ENCODE measurements around the gene CPE.

The CPE gene

DNA sequence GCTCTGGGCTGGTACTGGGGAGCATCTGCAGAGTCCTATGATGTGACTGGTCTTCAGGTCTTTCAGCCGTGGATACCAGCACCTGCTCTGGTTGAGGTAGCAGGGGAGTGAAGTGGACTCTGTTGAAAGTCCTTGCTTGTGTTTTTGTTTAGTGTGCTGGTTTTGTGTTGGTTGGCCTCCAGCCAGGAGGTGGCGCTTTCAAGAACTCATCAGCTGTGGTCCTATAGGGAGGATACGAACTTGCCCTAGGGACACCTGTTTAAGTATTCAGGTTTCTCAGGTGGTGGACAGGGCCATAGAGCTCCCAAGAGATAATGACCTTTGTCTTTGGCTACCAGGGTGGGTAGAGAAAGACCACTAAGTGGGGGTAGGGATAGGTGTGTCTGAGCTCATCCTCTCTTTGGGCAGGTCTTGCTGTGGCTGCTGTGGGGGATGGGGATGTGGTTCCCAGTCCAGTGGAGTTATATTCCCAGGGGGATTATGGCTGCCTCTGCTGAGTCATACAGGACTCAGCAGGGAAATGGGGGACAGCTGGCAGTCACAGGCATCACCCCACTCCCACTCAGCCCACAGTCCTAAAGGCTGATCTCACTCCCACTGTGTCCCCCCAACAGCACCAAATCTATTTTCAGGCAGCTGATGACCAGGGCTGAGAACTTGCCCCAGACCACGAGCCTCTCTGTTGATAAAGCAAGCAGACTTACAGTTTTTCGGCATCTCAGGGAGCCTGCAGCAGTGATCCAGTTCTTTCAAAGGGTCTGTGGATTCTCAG lies 27.3 kb upstream of the CPE start:
- no peak for DNase-seq (ENCODE audit: low read depth)
- TF ChIP-seq, protein P1, sequence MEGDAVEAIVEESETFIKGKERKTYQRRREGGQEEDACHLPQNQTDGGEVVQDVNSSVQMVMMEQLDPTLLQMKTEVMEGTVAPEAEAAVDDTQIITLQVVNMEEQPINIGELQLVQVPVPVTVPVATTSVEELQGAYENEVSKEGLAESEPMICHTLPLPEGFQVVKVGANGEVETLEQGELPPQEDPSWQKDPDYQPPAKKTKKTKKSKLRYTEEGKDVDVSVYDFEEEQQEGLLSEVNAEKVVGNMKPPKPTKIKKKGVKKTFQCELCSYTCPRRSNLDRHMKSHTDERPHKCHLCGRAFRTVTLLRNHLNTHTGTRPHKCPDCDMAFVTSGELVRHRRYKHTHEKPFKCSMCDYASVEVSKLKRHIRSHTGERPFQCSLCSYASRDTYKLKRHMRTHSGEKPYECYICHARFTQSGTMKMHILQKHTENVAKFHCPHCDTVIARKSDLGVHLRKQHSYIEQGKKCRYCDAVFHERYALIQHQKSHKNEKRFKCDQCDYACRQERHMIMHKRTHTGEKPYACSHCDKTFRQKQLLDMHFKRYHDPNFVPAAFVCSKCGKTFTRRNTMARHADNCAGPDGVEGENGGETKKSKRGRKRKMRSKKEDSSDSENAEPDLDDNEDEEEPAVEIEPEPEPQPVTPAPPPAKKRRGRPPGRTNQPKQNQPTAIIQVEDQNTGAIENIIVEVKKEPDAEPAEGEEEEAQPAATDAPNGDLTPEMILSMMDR (IDR thresholded peaks at IDR 0.05; ENCODE audit: insufficient read depth, low read depth, low read length, missing control alignments): no peak
- H3K4me3 ChIP-seq (ENCODE audit: low read depth, low read length): no peak overlapping the region

DNA sequence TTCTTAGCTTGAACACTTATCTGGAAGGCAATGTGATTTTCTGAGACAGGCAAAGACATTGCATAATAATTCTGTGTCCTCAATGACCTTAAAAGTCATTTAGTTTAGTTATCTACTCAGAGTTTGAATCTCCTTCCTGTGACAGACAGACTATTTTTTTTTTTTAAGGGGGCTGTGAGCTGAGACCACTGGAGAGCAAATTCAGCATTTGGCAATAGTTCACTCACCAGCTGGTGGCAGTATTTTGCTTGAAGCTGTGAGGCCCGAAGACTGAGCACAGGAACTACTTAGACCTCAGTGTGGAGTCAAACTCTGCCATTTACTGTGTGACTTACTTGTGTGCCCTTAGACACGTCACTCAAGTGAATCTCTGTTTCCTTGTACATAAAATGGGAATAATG lies 22.9 kb upstream of the CPE start:
- no peak overlapping the region for H3K4me3 ChIP-seq (ENCODE audit: low read depth, low read length)
- TF ChIP-seq, protein P1 (IDR thresholded peaks at IDR 0.05; ENCODE audit: insufficient read depth, low read depth, low read length, missing control alignments): peak; percentile 42
- DNase-seq (ENCODE audit: low read depth): peak; percentile 62

DNA sequence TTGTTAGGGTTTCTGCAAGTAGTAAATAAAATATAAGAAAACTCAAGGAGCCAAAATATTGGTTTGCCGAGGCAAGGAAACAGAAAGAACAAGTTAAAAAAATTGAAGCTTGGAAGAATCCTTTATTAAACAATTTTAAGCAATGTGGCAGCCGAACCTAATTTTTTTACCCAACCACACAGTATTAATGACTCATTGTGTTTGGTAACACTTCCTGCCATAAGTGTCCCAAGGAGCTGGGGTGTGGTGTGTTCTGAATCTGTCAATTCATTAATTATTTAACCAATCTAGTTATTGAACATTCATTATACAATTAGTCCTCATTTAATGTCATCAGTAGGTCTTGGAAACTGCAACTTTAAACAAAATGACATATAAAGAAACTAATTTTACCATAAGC lies 19.3 kb upstream of the CPE start:
- DNase-seq (ENCODE audit: low read depth): no peak
- TF ChIP-seq, protein P1 (IDR thresholded peaks at IDR 0.05; ENCODE audit: insufficient read depth, low read depth, low read length, missing control alignments): no peak
- no peak overlapping the region for H3K4me3 ChIP-seq (ENCODE audit: low read depth, low read length)

DNA sequence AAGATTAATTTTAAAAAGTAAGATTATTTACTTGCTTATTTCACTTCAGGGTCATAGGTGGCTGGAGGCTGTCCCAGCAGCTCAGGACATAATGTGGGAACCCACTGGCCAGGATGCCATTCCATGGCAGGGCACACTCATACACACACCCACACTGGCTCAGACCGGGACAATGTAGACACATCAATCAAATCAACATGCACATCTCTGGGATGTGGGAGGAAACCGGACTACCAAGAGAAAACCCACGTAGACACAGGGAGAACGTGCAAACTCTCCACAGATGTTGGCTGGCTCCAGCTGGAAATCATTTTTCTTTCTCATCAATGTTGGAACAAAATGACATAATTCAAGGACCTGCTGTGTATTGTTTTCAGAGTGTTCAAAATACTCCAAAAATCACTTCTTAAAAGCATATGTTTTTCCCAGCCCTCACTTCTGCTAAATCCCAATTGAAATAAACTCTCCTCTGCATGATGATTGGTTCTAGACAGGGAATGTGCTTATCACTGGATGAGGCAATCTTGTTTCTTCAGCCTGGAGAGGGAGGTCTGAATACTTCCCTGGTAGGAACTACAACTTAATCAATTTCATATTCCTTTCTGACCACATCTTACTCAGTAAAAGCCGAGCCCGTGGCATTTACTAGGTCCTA lies 18.6 kb upstream of the CPE start:
- no peak overlapping the region for H3K4me3 ChIP-seq (ENCODE audit: low read depth, low read length)
- TF ChIP-seq, protein P1 (IDR thresholded peaks at IDR 0.05; ENCODE audit: insufficient read depth, low read depth, low read length, missing control alignments): no peak
- no peak for DNase-seq (ENCODE audit: low read depth)

DNA sequence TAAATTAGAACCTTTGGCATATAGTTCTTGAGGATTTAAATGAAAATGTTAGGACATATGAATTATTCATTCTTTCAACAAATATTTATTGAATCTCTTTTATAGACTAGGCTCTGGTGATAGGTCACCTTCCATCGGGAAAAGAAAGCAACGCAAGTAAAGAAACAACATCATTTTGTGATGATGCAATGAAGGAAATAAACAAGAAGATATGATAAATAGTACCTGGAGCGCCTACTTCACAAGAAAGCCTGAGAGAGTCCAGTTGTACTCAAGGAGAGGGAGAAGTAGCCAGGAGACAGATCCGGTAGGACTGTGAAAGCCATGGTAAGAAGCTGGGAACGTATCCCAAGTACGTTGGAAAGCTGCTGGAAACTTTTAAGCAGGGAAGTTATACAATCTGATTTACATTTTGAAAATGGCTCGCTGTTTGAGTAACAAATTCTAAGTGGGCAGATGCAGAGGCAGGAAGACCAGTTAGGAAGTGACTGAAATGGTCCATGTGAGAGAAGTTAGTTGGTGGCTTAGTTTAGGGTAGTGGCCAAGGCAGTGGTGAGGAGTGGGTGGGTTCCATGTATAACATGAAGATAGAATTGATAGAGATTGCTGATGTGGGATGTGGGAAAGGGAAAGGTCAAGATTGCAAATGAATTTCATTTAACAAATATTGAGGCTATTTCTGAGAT lies 17.7 kb upstream of the CPE start:
- TF ChIP-seq, protein P1 (IDR thresholded peaks at IDR 0.05; ENCODE audit: insufficient read depth, low read depth, low read length, missing control alignments): no peak
- no peak overlapping the region for H3K4me3 ChIP-seq (ENCODE audit: low read depth, low read length)
- no peak for DNase-seq (ENCODE audit: low read depth)

DNA sequence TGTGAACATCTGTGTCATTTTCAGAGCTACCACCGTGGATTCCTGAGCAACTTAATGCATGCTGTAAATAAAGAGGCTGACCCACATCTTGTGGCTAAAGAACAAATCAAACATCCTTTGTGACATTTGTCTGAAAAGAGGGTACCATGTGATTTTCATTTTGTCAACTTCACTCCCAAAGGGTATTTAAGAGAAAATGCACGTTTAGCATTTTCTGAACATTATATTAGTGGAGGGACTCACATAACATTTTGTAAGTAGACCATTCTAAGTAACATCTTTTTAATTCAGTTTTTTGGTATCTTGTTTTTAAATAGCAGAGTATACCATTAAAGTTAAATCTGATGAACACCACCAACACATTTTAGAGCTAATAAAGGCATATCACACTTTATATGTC lies 17.0 kb upstream of the CPE start:
- DNase-seq (ENCODE audit: low read depth): no peak
- TF ChIP-seq, protein P1 (IDR thresholded peaks at IDR 0.05; ENCODE audit: insufficient read depth, low read depth, low read length, missing control alignments): no peak
- H3K4me3 ChIP-seq (ENCODE audit: low read depth, low read length): no peak overlapping the region

Data from GM12865 (cell line).